ENCODE measurements around the gene ASB15. TPM values are rescaled to one million over a fixed set of nuclear protein-coding genes. Genes with fewer than 3 reads are reported as not detected.

The ASB15 gene
- total RNA-seq, 5 donors from 2014 or later (not counting 1 experiment from before 2014, with no cell fraction given), result not detected

GRCh38 chr7:123669485-123669884 lies 67.9 kb downstream of the ASB15 start:
- H3K27ac ChIP-seq (ENCODE audit: low read length), result no peak overlapping the region
- CTCF ChIA-PET, result no interaction called here
- no peaks in the 10 kb centered on the region for H3K4me1 Mint-ChIP-seq
- no peak overlapping the region for H3K4me3 Mint-ChIP-seq
- POLR2A ChIA-PET, result no interaction called here
- H3K9me3 Mint-ChIP-seq, result no peaks in the 10 kb centered on the region
- peaks cover 0 to 1% of the 10 kb centered on the region in 2 donors for H3K27me3 Mint-ChIP-seq
- ATAC-seq (replicated peaks in 1 of 4) (no peak), DNase-seq (no peak)
- H3K27ac Mint-ChIP-seq, result no peak overlapping the region
- H3K36me3 Mint-ChIP-seq, result no peaks in the 10 kb centered on the region
- no peaks in the 10 kb centered on the region for H3K9me3 ChIP-seq
- H3K4me3 ChIP-seq (ENCODE audit: control insufficient read depth in 1 of 2, extremely low read depth in 1 of 2, low read length in 1 of 2), result no peak overlapping the region
- H3K36me3 ChIP-seq (ENCODE audit: control insufficient read depth in 2 of 2, extremely low read depth in 1 of 2, insufficient read depth in 1 of 2, low read length in 1 of 2), result no peaks in the 10 kb centered on the region
- peaks cover 0 to under 1% of the 10 kb centered on the region in 2 experiments for H3K27me3 ChIP-seq (replicated peaks in 1 of 2; ENCODE audit: control insufficient read depth in 2 of 2, extremely low read depth in 1 of 2, insufficient read depth in 2 of 2, low read length in 1 of 2)
- no peaks in the 10 kb centered on the region for H3K4me1 ChIP-seq (ENCODE audit: control insufficient read depth in 1 of 2, extremely low read depth in 1 of 2, insufficient read depth in 2 of 2, low read length in 2 of 2)
- WGBS (ENCODE audit: insufficient coverage), result 96% methylated on average over 6 of the region's 7 CpGs

GRCh38 chr7:123673137-123673732 lies 71.6 kb downstream of the ASB15 start:
- ATAC-seq (replicated peaks in 1 of 4) (no peak), DNase-seq (no peak)
- ChIA-PET CTCF (no interaction called here), POLR2A (no interaction called here)
- no peaks in the 10 kb centered on the region for H3K27me3 Mint-ChIP-seq
- H3K4me3 Mint-ChIP-seq, result no peak overlapping the region
- Histone ChIP-seq H3K9me3 (no peaks in the 10 kb centered on the region), H3K27me3 (replicated peaks in 1 of 2; ENCODE audit: control insufficient read depth in 2 of 2, extremely low read depth in 1 of 2, insufficient read depth in 2 of 2, low read length in 1 of 2) (no peaks in the 10 kb centered on the region), H3K4me3 (ENCODE audit: control insufficient read depth in 1 of 2, extremely low read depth in 1 of 2, low read length in 1 of 2) (no peak overlapping the region), H3K4me1 (ENCODE audit: control insufficient read depth in 1 of 2, extremely low read depth in 1 of 2, insufficient read depth in 2 of 2, low read length in 2 of 2) (no peaks in the 10 kb centered on the region), H3K36me3 (ENCODE audit: control insufficient read depth in 2 of 2, extremely low read depth in 1 of 2, insufficient read depth in 1 of 2, low read length in 1 of 2) (no peaks in the 10 kb centered on the region), H3K27ac (ENCODE audit: low read length) (no peak overlapping the region)
- H3K36me3 Mint-ChIP-seq, result no peaks in the 10 kb centered on the region
- no peak overlapping the region for H3K27ac Mint-ChIP-seq
- H3K4me1 Mint-ChIP-seq, result no peaks in the 10 kb centered on the region
- 94% methylated on average over 2 of the region's 5 CpGs for WGBS (ENCODE audit: insufficient coverage)
- H3K9me3 Mint-ChIP-seq, result no peaks in the 10 kb centered on the region

- no peaks in the 10 kb centered on the region for H3K4me1 ChIP-seq (ENCODE audit: control insufficient read depth in 1 of 2, extremely low read depth in 1 of 2, insufficient read depth in 2 of 2, low read length in 2 of 2)
- Mint-ChIP-seq H3K27ac (no peak overlapping the region), H3K4me1 (no peaks in the 10 kb centered on the region), H3K9me3 (no peaks in the 10 kb centered on the region), H3K36me3 (no peaks in the 10 kb centered on the region), H3K4me3 (no peak overlapping the region), H3K27me3 (no peaks in the 10 kb centered on the region)
- no peak for DNase-seq
- H3K4me3 ChIP-seq (ENCODE audit: control insufficient read depth in 1 of 2, extremely low read depth in 1 of 2, low read length in 1 of 2), result no peak overlapping the region
- no peak for ATAC-seq (replicated peaks in 1 of 4)
- 100% methylated on average over 2 of the region's 3 CpGs for WGBS (ENCODE audit: insufficient coverage)
- H3K36me3 ChIP-seq (ENCODE audit: control insufficient read depth in 2 of 2, extremely low read depth in 1 of 2, insufficient read depth in 1 of 2, low read length in 1 of 2), result no peaks in the 10 kb centered on the region
- CTCF ChIA-PET, result no interaction called here
- no peak overlapping the region for H3K27ac ChIP-seq (ENCODE audit: low read length)
- H3K9me3 ChIP-seq, result no peaks in the 10 kb centered on the region
- POLR2A ChIA-PET, result no interaction called here
- H3K27me3 ChIP-seq (replicated peaks in 1 of 2; ENCODE audit: control insufficient read depth in 2 of 2, extremely low read depth in 1 of 2, insufficient read depth in 2 of 2, low read length in 1 of 2), result no peaks in the 10 kb centered on the region
Observed at GRCh38 chr7:123673752-123674398, 72.3 kb downstream of the ASB15 start.

GRCh38 chr7:123674399-123675180 lies 73.0 kb downstream of the ASB15 start:
- Mint-ChIP-seq H3K4me1 (no peaks in the 10 kb centered on the region), H3K36me3 (no peaks in the 10 kb centered on the region), H3K27ac (no peak overlapping the region), H3K27me3 (no peaks in the 10 kb centered on the region), H3K4me3 (no peak overlapping the region), H3K9me3 (no peaks in the 10 kb centered on the region)
- CTCF ChIA-PET, result interaction anchor here in 1 of 2 donors (0.5 to 0.6 kb wide), 2 partner anchors 21 to 110 kb away, joined by 3 to 6 read pairs; no protein-coding TSS in a partner anchor
- no peak for ATAC-seq (replicated peaks in 1 of 4)
- Histone ChIP-seq H3K27me3 (replicated peaks in 1 of 2; ENCODE audit: control insufficient read depth in 2 of 2, extremely low read depth in 1 of 2, insufficient read depth in 2 of 2, low read length in 1 of 2) (no peaks in the 10 kb centered on the region), H3K4me3 (ENCODE audit: control insufficient read depth in 1 of 2, extremely low read depth in 1 of 2, low read length in 1 of 2) (no peak overlapping the region), H3K36me3 (ENCODE audit: control insufficient read depth in 2 of 2, extremely low read depth in 1 of 2, insufficient read depth in 1 of 2, low read length in 1 of 2) (peaks cover 0 to under 1% of the 10 kb centered on the region in 2 donors), H3K4me1 (ENCODE audit: control insufficient read depth in 1 of 2, extremely low read depth in 1 of 2, insufficient read depth in 2 of 2, low read length in 2 of 2) (no peaks in the 10 kb centered on the region), H3K9me3 (no peaks in the 10 kb centered on the region), H3K27ac (ENCODE audit: low read length) (no peak overlapping the region)
- WGBS (ENCODE audit: insufficient coverage), result 100% methylated on average over 1 of the region's 2 CpGs
- no peak for DNase-seq
- POLR2A ChIA-PET, result no interaction called here

- Histone ChIP-seq H3K4me1 (ENCODE audit: control insufficient read depth in 1 of 2, extremely low read depth in 1 of 2, insufficient read depth in 2 of 2, low read length in 2 of 2) (no peaks in the 10 kb centered on the region), H3K27me3 (replicated peaks in 1 of 2; ENCODE audit: control insufficient read depth in 2 of 2, extremely low read depth in 1 of 2, insufficient read depth in 2 of 2, low read length in 1 of 2) (no peaks in the 10 kb centered on the region), H3K36me3 (ENCODE audit: control insufficient read depth in 2 of 2, extremely low read depth in 1 of 2, insufficient read depth in 1 of 2, low read length in 1 of 2) (peaks cover 0 to 3% of the 10 kb centered on the region in 2 donors), H3K9me3 (no peaks in the 10 kb centered on the region), H3K4me3 (ENCODE audit: control insufficient read depth in 1 of 2, extremely low read depth in 1 of 2, low read length in 1 of 2) (no peak overlapping the region), H3K27ac (ENCODE audit: low read length) (no peak overlapping the region)
- CTCF ChIA-PET, result no interaction called here
- Mint-ChIP-seq H3K27ac (no peak overlapping the region), H3K4me1 (no peaks in the 10 kb centered on the region), H3K9me3 (no peaks in the 10 kb centered on the region), H3K27me3 (no peaks in the 10 kb centered on the region), H3K36me3 (no peaks in the 10 kb centered on the region), H3K4me3 (no peak overlapping the region)
- POLR2A ChIA-PET, result no interaction called here
- no peak for DNase-seq
- ATAC-seq (replicated peaks in 1 of 4), result no peak
Observed at GRCh38 chr7:123675181-123675473, 73.5 kb downstream of the ASB15 start.

- CTCF ChIA-PET, result interaction anchor here in 1 of 2 donors (0.6 kb wide), 1 partner anchor 56 kb away, joined by 4 read pairs; no protein-coding TSS in a partner anchor
- DNase-seq, result no peak
- no peaks in the 10 kb centered on the region for H3K9me3 Mint-ChIP-seq
- H3K27ac Mint-ChIP-seq, result no peak overlapping the region
- no CpG with 5 or more reads among the region's 2 CpGs for WGBS (ENCODE audit: insufficient coverage)
- POLR2A ChIA-PET, result no interaction called here
- no peak for ATAC-seq (replicated peaks in 1 of 4)
- no peak overlapping the region for H3K4me3 Mint-ChIP-seq
- Histone ChIP-seq H3K4me1 (ENCODE audit: control insufficient read depth in 1 of 2, extremely low read depth in 1 of 2, insufficient read depth in 2 of 2, low read length in 2 of 2) (no peaks in the 10 kb centered on the region), H3K27me3 (replicated peaks in 1 of 2; ENCODE audit: control insufficient read depth in 2 of 2, extremely low read depth in 1 of 2, insufficient read depth in 2 of 2, low read length in 1 of 2) (no peaks in the 10 kb centered on the region), H3K9me3 (no peaks in the 10 kb centered on the region), H3K4me3 (ENCODE audit: control insufficient read depth in 1 of 2, extremely low read depth in 1 of 2, low read length in 1 of 2) (no peak overlapping the region), H3K36me3 (ENCODE audit: control insufficient read depth in 2 of 2, extremely low read depth in 1 of 2, insufficient read depth in 1 of 2, low read length in 1 of 2) (peaks cover 0 to 6% of the 10 kb centered on the region in 2 donors), H3K27ac (ENCODE audit: low read length) (no peak overlapping the region)
- H3K27me3 Mint-ChIP-seq, result no peaks in the 10 kb centered on the region
- H3K36me3 Mint-ChIP-seq, result peaks cover 5% of the 10 kb centered on the region
- no peaks in the 10 kb centered on the region for H3K4me1 Mint-ChIP-seq
Observed at GRCh38 chr7:123677061-123677715, 75.6 kb downstream of the ASB15 start.
